Suppressor macrophage treated with lipopolysaccharide for 4 hours (primary cell): Measurements from ENCODE around the gene LAMTOR2.

Experiments
- DNase-seq: peaks from one replicate; pipeline ENCODE4 v3.0.0-alpha.2; 2020

The LAMTOR2 gene

GRCh38 chr1:156100205-156100995 is 45.8 kb downstream of the LAMTOR2 start:
- DNase-seq: no peak

- DNase-seq: no peak
These were observed 47.3 kb downstream of the LAMTOR2 start for GRCh38 chr1:156101880-156102279.

GRCh38 chr1:156102633-156103511 is 48.3 kb downstream of the LAMTOR2 start:
- peak; percentile 61 for DNase-seq

GRCh38 chr1:156103521-156103947 is 49.0 kb downstream of the LAMTOR2 start:
- DNase-seq: no peak

GRCh38 chr1:156104065-156104810 is 49.7 kb downstream of the LAMTOR2 start:
- peak; percentile 57 for DNase-seq

GRCh38 chr1:156104861-156105832 is 50.6 kb downstream of the LAMTOR2 start:
- DNase-seq: no peak

- DNase-seq: peak; percentile 60
These were observed 52.3 kb downstream of the LAMTOR2 start for GRCh38 chr1:156106624-156107488.

GRCh38 chr1:156108057-156108456 is 53.5 kb downstream of the LAMTOR2 start:
- DNase-seq: no peak
